ENCODE results near the gene RXFP4. TPM values are rescaled to one million over a fixed set of nuclear protein-coding genes. Genes with fewer than 3 reads are reported as not detected.
A peak's percentile ranks its signal among the peaks of the same experiment; 100 is the strongest.

Gene RXFP4
- total RNA-seq, 4 donors from 2014 or later: not detected

GRCh38 chr1:155978973-155979429, 37.6 kb downstream of the RXFP4 start:
- peaks cover 75 to 91% (median 89%) of the 10 kb centered on the region in 4 donors for H3K4me1 ChIP-seq
- WGBS: 22% methylated on average over 5 of the region's 8 CpGs
- TF ChIP-seq POLR2A (IDR thresholded peaks at IDR 0.05; ENCODE audit: low read depth): no peak
- TF ChIP-seq POLR2AphosphoS5 (IDR thresholded peaks at IDR 0.05): no peak
- no peak for TF ChIP-seq EP300 (IDR thresholded peaks at IDR 0.05)
- TF ChIP-seq CTCF (IDR thresholded peaks at IDR 0.05): no peak
- H3K4me3 ChIP-seq: peak overlapping the region; percentile 84 to 90 (median 87)
- H3K9me3 ChIP-seq: no peaks in the 10 kb centered on the region
- H3K27me3 ChIP-seq: no peaks in the 10 kb centered on the region
- intact Hi-C loops (cut with DNase I): no loop called here
- peak overlapping the region; percentile 97 for H3K27ac ChIP-seq (replicated peaks in 1 of 4)
- no peak for DNase-seq (ENCODE audit: extremely low spot score)
- H3K36me3 ChIP-seq: peaks cover 0 to 1% (median 0%) of the 10 kb centered on the region in 4 donors

- no peak for TF ChIP-seq EP300 (IDR thresholded peaks at IDR 0.05)
- peak in 1 of 2 donors; percentile 72 for TF ChIP-seq POLR2AphosphoS5 (IDR thresholded peaks at IDR 0.05)
- Histone ChIP-seq H3K27ac (replicated peaks in 1 of 4) (peak overlapping the region; percentile 97), H3K27me3 (no peaks in the 10 kb centered on the region), H3K4me3 (peak overlapping the region; percentile 84 to 90 (median 87)), H3K36me3 (no peaks in the 10 kb centered on the region), H3K9me3 (no peaks in the 10 kb centered on the region), H3K4me1 (peaks cover 70 to 91% (median 86%) of the 10 kb centered on the region in 4 donors)
- DNase-seq (ENCODE audit: extremely low spot score): no peak
- 11% methylated on average over 4 of the region's 4 CpGs for WGBS
- intact Hi-C loops (cut with DNase I): no loop called here
Observed at GRCh38 chr1:155979597-155980343, 38.3 kb downstream of the RXFP4 start.

GRCh38 chr1:155981266-155982088, 40.0 kb downstream of the RXFP4 start:
- H3K36me3 ChIP-seq: no peaks in the 10 kb centered on the region
- H3K4me1 ChIP-seq: peaks cover 57 to 74% (median 69%) of the 10 kb centered on the region in 4 donors
- no peaks in the 10 kb centered on the region for H3K9me3 ChIP-seq
- WGBS: 54% methylated on average over 6 of the region's 6 CpGs
- intact Hi-C loops (cut with DNase I): loop anchor here (2.0 kb wide), 1 partner anchor 21 kb away; no protein-coding TSS in a partner anchor
- no peaks in the 10 kb centered on the region for H3K27me3 ChIP-seq
- TF ChIP-seq EP300 (IDR thresholded peaks at IDR 0.05): no peak
- TF ChIP-seq POLR2A (IDR thresholded peaks at IDR 0.05; ENCODE audit: low read depth): no peak
- no peak for TF ChIP-seq CTCF (IDR thresholded peaks at IDR 0.05)
- peak; percentile 40 to 63 for TF ChIP-seq POLR2AphosphoS5 (IDR thresholded peaks at IDR 0.05)
- H3K4me3 ChIP-seq: peak overlapping the region; percentile 12 to 46 (median 26)
- peak overlapping the region; percentile 97 for H3K27ac ChIP-seq (replicated peaks in 1 of 4)
- no peak for DNase-seq (ENCODE audit: extremely low spot score)

- H3K4me3 ChIP-seq: peak overlapping the region in 3 of 4 donors; percentile 18 to 46 (median 35)
- peaks cover 54 to 69% (median 63%) of the 10 kb centered on the region in 4 donors for H3K4me1 ChIP-seq
- no peak for TF ChIP-seq POLR2A (IDR thresholded peaks at IDR 0.05; ENCODE audit: low read depth)
- no peak for TF ChIP-seq EP300 (IDR thresholded peaks at IDR 0.05)
- no peak for TF ChIP-seq POLR2AphosphoS5 (IDR thresholded peaks at IDR 0.05)
- TF ChIP-seq CTCF (IDR thresholded peaks at IDR 0.05): no peak
- H3K9me3 ChIP-seq: no peaks in the 10 kb centered on the region
- no peaks in the 10 kb centered on the region for H3K27me3 ChIP-seq
- H3K36me3 ChIP-seq: no peaks in the 10 kb centered on the region
- 52% methylated on average over 7 of the region's 7 CpGs for WGBS
- H3K27ac ChIP-seq (replicated peaks in 1 of 4): peak overlapping the region; percentile 97
- DNase-seq (ENCODE audit: extremely low spot score): no peak
- intact Hi-C loops (cut with DNase I): loop anchor here (2.0 kb wide), 1 partner anchor 21 kb away; no protein-coding TSS in a partner anchor
Observed at GRCh38 chr1:155982106-155982505, 40.7 kb downstream of the RXFP4 start.
